CD4-positive, alpha-beta memory T cell (primary cell): ENCODE data around the gene ZFPM1. TPM values are rescaled to one million over a fixed set of nuclear protein-coding genes. Genes with fewer than 3 reads are reported as not detected.

Experiments used
- CTCF ChIA-PET: fragments of 350-600 bp; sonication (Branson Sonifier 250); formaldehyde crosslinking; loops from one replicate; lab custom pipeline; 2021; ENCODE audit warnings: inconsistent platforms; ENCODE audit not compliant: partially characterized antibody; lab: Charles Lee
- POLR2A ChIA-PET: fragments of 350-600 bp; sonication (Branson Sonifier 250); formaldehyde crosslinking; loops from one replicate; lab custom pipeline; 2021; ENCODE audit not compliant: partially characterized antibody; lab: Charles Lee
- DNase-seq, 5 donors: peaks; one replicate each; pipeline versions ENCODE4 v3.0.0 to v3.0.0-alpha.2; 2020 to 2022; ENCODE audit warnings: mixed read lengths in 1 of 5
- H3K27ac ChIP-seq: one replicate; pipeline ENCODE4 v1.7.0; 2013; ENCODE audit warnings: low read depth, low read length
- H3K27me3 ChIP-seq: 2 replicates; pipeline ENCODE4 v1.7.0; 2013; ENCODE audit warnings: mild to moderate bottlenecking, low read length, moderate library complexity; ENCODE audit not compliant: insufficient read depth
- H3K36me3 ChIP-seq: 2 replicates; pipeline ENCODE4 v1.7.0; 2013; ENCODE audit warnings: mild to moderate bottlenecking, low read length, moderate library complexity; ENCODE audit not compliant: insufficient read depth
- H3K4me1 ChIP-seq: 2 replicates; pipeline ENCODE4 v1.7.0; 2013; ENCODE audit warnings: mild to moderate bottlenecking, low read length, moderate library complexity; ENCODE audit not compliant: insufficient read depth
- H3K4me3 ChIP-seq, 2 donors: one replicate each; pipeline ENCODE4 v1.7.0; 2013; ENCODE audit warnings: low read length in 2 of 2, mild to moderate bottlenecking in 1 of 2
- H3K9me3 ChIP-seq, 2 donors: one replicate each; pipeline ENCODE4 v1.7.0; 2013; ENCODE audit warnings: low read length in 2 of 2, control low read depth in 1 of 2; ENCODE audit not compliant: control insufficient read depth in 1 of 2
- H3K27ac Mint-ChIP-seq, 7 donors: one replicate each; pipeline ENCODE4 v1.8.0; 2020 to 2021; ENCODE audit warnings: mixed read lengths in 7 of 7, mild to moderate bottlenecking in 6 of 7, inconsistent platforms in 3 of 7, moderate library complexity in 3 of 7
- H3K27me3 Mint-ChIP-seq, 2 donors: one replicate each; pipeline ENCODE4 v1.8.0; 2020 to 2021; ENCODE audit warnings: mixed read lengths in 2 of 2
- H3K36me3 Mint-ChIP-seq, 2 donors: one replicate each; pipeline ENCODE4 v1.8.0; 2020 to 2021; ENCODE audit warnings: mixed read lengths in 2 of 2, inconsistent platforms in 1 of 2, mild to moderate bottlenecking in 1 of 2
- H3K4me1 Mint-ChIP-seq, 4 donors: one replicate each; pipeline ENCODE4 v1.8.0; 2020 to 2021; ENCODE audit warnings: mixed read lengths in 4 of 4, mild to moderate bottlenecking in 1 of 4
- H3K4me3 Mint-ChIP-seq, 8 donors: one replicate each; pipeline ENCODE4 v1.8.0; 2020 to 2021; ENCODE audit warnings: mixed read lengths in 8 of 8, mild to moderate bottlenecking in 7 of 8, moderate library complexity in 6 of 8, inconsistent platforms in 3 of 8
- H3K9me3 Mint-ChIP-seq, 8 donors: one replicate each; pipeline ENCODE4 v1.8.0; 2020 to 2021; ENCODE audit warnings: mixed read lengths in 8 of 8, mild to moderate bottlenecking in 5 of 8, inconsistent platforms in 3 of 8, moderate library complexity in 1 of 8
- intact Hi-C: fragments of 100-400 bp; cut with micrococcal nuclease; formaldehyde crosslinking; loops from one replicate; pipeline ENCODE4 v1.15.1; 2023
- polyA plus RNA-seq, 2 donors: library from polyadenylated mRNA; unstranded; fragments of 300-500 nt; fragmentation: Illumina TruSeq; gene quantifications; one replicate each; pipeline ENCODE4 v1.2.3, GENCODE V29; 2021
- total RNA-seq, 2 experiments: library from RNA; stranded (reverse); gene quantifications; one replicate each; pipeline ENCODE4 v1.2.3, GENCODE V29; 2021

The ZFPM1 gene
- total and polyA plus RNA-seq, 4 experiments from 2014 or later = 0.07 to 20.5 (median 9.7) TPM

- Histone ChIP-seq H3K4me3 (no peak overlapping the region), H3K36me3 (no peaks in the 10 kb centered on the region), H3K27ac (no peak overlapping the region), H3K4me1 (peaks cover 91% of the 10 kb centered on the region), H3K27me3 (no peaks in the 10 kb centered on the region), H3K9me3 (no peaks in the 10 kb centered on the region)
- peaks cover 19 to 84% (median 52%) of the 10 kb centered on the region in 4 donors for H3K4me1 Mint-ChIP-seq
- DNase-seq = peak in 1 of 5 donors; percentile 15
- H3K4me3 Mint-ChIP-seq = peak overlapping the region in 3 of 8 donors; percentile 44 to 55 (median 46)
- peak overlapping the region in 3 of 7 donors; percentile 37 to 83 (median 48) for H3K27ac Mint-ChIP-seq
- ChIA-PET CTCF (no interaction called here), POLR2A (interaction anchor here (0.7 kb wide), 1 partner anchor 240 kb away, joined by 3 read pairs; no protein-coding TSS in a partner anchor)
- intact Hi-C loops = no loop called here
- no peaks in the 10 kb centered on the region for H3K27me3 Mint-ChIP-seq
- no peaks in the 10 kb centered on the region for H3K9me3 Mint-ChIP-seq
- H3K36me3 Mint-ChIP-seq = no peaks in the 10 kb centered on the region
These were observed 8.5 kb downstream of the ZFPM1 start for GRCh38 chr16:88461331-88462269.

- DNase-seq = peak in 1 of 5 donors; percentile 11
- CTCF ChIA-PET = no interaction called here
- H3K4me1 Mint-ChIP-seq = peaks cover 19 to 84% (median 52%) of the 10 kb centered on the region in 4 donors
- H3K4me3 Mint-ChIP-seq = no peak overlapping the region
- peak overlapping the region in 4 of 7 donors; percentile 4 to 35 (median 26) for H3K27ac Mint-ChIP-seq
- H3K4me3 ChIP-seq = no peak overlapping the region
- H3K4me1 ChIP-seq = peaks cover 91% of the 10 kb centered on the region
- no peaks in the 10 kb centered on the region for H3K36me3 ChIP-seq
- no peaks in the 10 kb centered on the region for H3K27me3 ChIP-seq
- H3K9me3 ChIP-seq = no peaks in the 10 kb centered on the region
- H3K27me3 Mint-ChIP-seq = no peaks in the 10 kb centered on the region
- H3K27ac ChIP-seq = no peak overlapping the region
- H3K36me3 Mint-ChIP-seq = no peaks in the 10 kb centered on the region
- peaks cover 0 to 1% (median 0%) of the 10 kb centered on the region in 8 donors for H3K9me3 Mint-ChIP-seq
- POLR2A ChIA-PET = interaction anchor here (0.7 kb wide), 1 partner anchor 239 kb away, joined by 3 read pairs; no protein-coding TSS in a partner anchor
- intact Hi-C loops = no loop called here
These were observed 9.3 kb downstream of the ZFPM1 start for GRCh38 chr16:88462396-88462795.

- no peaks in the 10 kb centered on the region for H3K36me3 Mint-ChIP-seq
- DNase-seq = peak in 1 of 5 donors; percentile 13
- H3K36me3 ChIP-seq = no peaks in the 10 kb centered on the region
- peak overlapping the region in 4 of 7 donors; percentile 52 to 65 (median 58) for H3K27ac Mint-ChIP-seq
- peaks cover 88% of the 10 kb centered on the region for H3K4me1 ChIP-seq
- H3K27me3 Mint-ChIP-seq = no peaks in the 10 kb centered on the region
- H3K4me3 Mint-ChIP-seq = peak overlapping the region in 2 of 8 donors; percentile 54 to 69
- no peak overlapping the region for H3K4me3 ChIP-seq
- ChIA-PET POLR2A (interaction anchor here (1.7 kb wide), 1 partner anchor 8 kb away, joined by 11 read pairs; no protein-coding TSS in a partner anchor), CTCF (no interaction called here)
- no peaks in the 10 kb centered on the region for H3K9me3 ChIP-seq
- peaks cover 17 to 79% (median 52%) of the 10 kb centered on the region in 4 donors for H3K4me1 Mint-ChIP-seq
- peaks cover 0 to 1% (median 0%) of the 10 kb centered on the region in 8 donors for H3K9me3 Mint-ChIP-seq
- H3K27ac ChIP-seq = no peak overlapping the region
- intact Hi-C loops = no loop called here
- no peaks in the 10 kb centered on the region for H3K27me3 ChIP-seq
These were observed 10.3 kb downstream of the ZFPM1 start for GRCh38 chr16:88463411-88463810.

GRCh38 chr16:88464447-88465318 lies 11.6 kb downstream of the ZFPM1 start:
- H3K27me3 Mint-ChIP-seq = no peaks in the 10 kb centered on the region
- peak in 1 of 5 donors; percentile 20 for DNase-seq
- H3K4me3 ChIP-seq = no peak overlapping the region
- no peaks in the 10 kb centered on the region for H3K36me3 ChIP-seq
- peak overlapping the region; percentile 39 for H3K27ac ChIP-seq
- ChIA-PET CTCF (interaction anchor here (1.9 kb wide), 1 partner anchor 9 kb away, joined by 5 read pairs; no protein-coding TSS in a partner anchor), POLR2A (interaction anchor here (0.8 to 1.7 kb wide), 2 partner anchors 10 to 15 kb away, joined by 3 to 11 read pairs; no protein-coding TSS in a partner anchor)
- H3K4me1 Mint-ChIP-seq = peaks cover 20 to 77% (median 56%) of the 10 kb centered on the region in 4 donors
- peak overlapping the region in 6 of 7 donors; percentile 46 to 81 (median 76) for H3K27ac Mint-ChIP-seq
- H3K27me3 ChIP-seq = no peaks in the 10 kb centered on the region
- H3K9me3 Mint-ChIP-seq = peaks cover 0 to 6% (median 0%) of the 10 kb centered on the region in 8 donors
- peaks cover 89% of the 10 kb centered on the region for H3K4me1 ChIP-seq
- H3K4me3 Mint-ChIP-seq = peak overlapping the region in 6 of 8 donors; percentile 10 to 59 (median 22)
- H3K36me3 Mint-ChIP-seq = no peaks in the 10 kb centered on the region
- no peaks in the 10 kb centered on the region for H3K9me3 ChIP-seq
- intact Hi-C loops = no loop called here

DNA sequence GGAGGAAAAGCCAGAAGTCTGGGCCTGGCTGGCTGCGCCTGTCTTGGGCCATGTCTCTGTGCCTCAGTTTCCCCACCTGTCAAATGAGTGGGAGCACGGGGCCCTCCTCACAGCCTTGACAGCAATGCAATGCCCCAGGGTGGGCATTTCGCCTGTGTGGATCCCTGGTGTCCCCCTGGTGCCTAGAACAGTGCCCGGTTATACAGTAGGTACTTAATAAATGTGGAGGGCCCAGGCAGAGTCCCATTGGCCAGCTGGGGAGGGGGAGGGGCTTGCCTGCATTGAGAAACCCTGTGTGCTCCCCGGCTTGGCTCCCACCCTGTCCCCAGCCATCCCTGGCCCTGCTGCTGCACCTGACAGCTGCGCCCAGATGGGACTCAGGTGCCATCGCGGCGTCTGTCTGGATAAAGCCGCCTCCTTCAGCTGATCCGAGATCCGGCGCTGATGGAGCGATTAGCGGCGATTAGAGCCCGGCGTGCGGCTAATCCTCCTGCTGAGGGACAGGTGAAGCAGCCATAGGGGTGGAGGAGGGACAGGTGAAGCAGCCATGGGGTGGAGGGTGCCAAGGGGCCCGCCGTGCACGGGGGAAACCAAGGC lies 12.4 kb downstream of the ZFPM1 start:
- peaks cover 0 to 6% (median 0%) of the 10 kb centered on the region in 8 donors for H3K9me3 Mint-ChIP-seq
- H3K4me3 ChIP-seq = no peak overlapping the region
- no peaks in the 10 kb centered on the region for H3K36me3 ChIP-seq
- peaks cover 90% of the 10 kb centered on the region for H3K4me1 ChIP-seq
- intact Hi-C loops = no loop called here
- peaks cover 23 to 80% (median 57%) of the 10 kb centered on the region in 4 donors for H3K4me1 Mint-ChIP-seq
- ChIA-PET CTCF (interaction anchor here (1.9 kb wide), 1 partner anchor 10 kb away, joined by 5 read pairs; no protein-coding TSS in a partner anchor), POLR2A (interaction anchor here (1.7 to 2.6 kb wide), 3 partner anchors 10 to 11 kb away, joined by 6 to 11 read pairs (median 9); no protein-coding TSS in a partner anchor)
- H3K27ac Mint-ChIP-seq = peak overlapping the region in 4 of 7 donors; percentile 36 to 94 (median 79)
- no peaks in the 10 kb centered on the region for H3K27me3 Mint-ChIP-seq
- peak overlapping the region in 3 of 8 donors; percentile 21 to 26 (median 23) for H3K4me3 Mint-ChIP-seq
- no peaks in the 10 kb centered on the region for H3K36me3 Mint-ChIP-seq
- no peaks in the 10 kb centered on the region for H3K27me3 ChIP-seq
- H3K9me3 ChIP-seq = no peaks in the 10 kb centered on the region
- DNase-seq = no peak
- peak overlapping the region; percentile 39 for H3K27ac ChIP-seq

DNA sequence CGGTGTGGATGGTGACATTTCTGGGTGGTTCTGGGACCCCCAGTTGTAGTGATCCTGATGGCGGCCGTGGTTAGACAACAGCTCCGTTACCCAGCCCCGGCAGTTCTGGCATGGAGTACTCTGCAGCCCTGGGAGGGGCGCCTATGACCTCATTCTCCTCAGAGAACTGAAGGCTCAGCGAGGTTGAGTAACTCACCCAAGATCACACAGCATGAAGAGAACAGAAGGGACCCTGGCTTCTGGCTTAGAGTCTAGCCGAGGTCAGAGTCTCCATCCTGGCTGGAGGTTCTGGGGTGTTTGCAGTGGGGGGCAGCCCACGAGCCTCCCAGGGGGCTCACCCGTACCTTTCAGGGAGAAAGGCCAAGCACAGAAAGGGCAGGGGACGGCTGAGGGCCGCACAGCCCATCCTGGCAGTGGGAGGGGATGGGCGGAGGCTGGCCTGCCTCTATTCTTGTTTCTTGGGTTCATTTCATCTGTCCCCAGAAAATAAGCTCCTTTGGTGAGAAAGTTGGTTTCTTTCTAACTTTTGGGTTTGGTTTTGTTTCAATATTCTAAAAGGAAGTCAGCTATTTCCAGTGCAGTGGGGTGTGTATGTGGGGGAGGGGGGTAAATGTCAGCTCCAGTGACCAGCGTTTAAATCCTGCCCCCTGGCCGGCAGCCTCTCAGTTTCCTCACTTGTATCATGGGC lies 13.2 kb downstream of the ZFPM1 start:
- no peaks in the 10 kb centered on the region for H3K36me3 ChIP-seq
- H3K27me3 Mint-ChIP-seq = no peaks in the 10 kb centered on the region
- peak overlapping the region; percentile 39 for H3K27ac ChIP-seq
- no peak overlapping the region for H3K4me3 ChIP-seq
- no peaks in the 10 kb centered on the region for H3K36me3 Mint-ChIP-seq
- POLR2A ChIA-PET = interaction anchor here (1.0 to 2.6 kb wide), 5 partner anchors 9 to 39 kb away, joined by 3 to 9 read pairs (median 4); no protein-coding TSS in a partner anchor
- CTCF ChIA-PET = interaction anchor here (1.9 kb wide), 1 partner anchor 11 kb away, joined by 5 read pairs; no protein-coding TSS in a partner anchor
- H3K4me3 Mint-ChIP-seq = peak overlapping the region; percentile 29 to 70 (median 48)
- H3K27ac Mint-ChIP-seq = peak overlapping the region; percentile 77 to 94 (median 83)
- peaks cover 0 to 8% (median 0%) of the 10 kb centered on the region in 8 donors for H3K9me3 Mint-ChIP-seq
- intact Hi-C loops = no loop called here
- H3K9me3 ChIP-seq = no peaks in the 10 kb centered on the region
- no peaks in the 10 kb centered on the region for H3K27me3 ChIP-seq
- peaks cover 92% of the 10 kb centered on the region for H3K4me1 ChIP-seq
- no peak for DNase-seq
- H3K4me1 Mint-ChIP-seq = peaks cover 26 to 85% (median 61%) of the 10 kb centered on the region in 4 donors
